GM12891 (cell line): ENCODE results near the gene EMILIN2.

Experiments
- POLR2A ChIP-seq: IDR thresholded peaks from 2 replicates; pipeline ENCODE4 v1.6.1; 2011; ENCODE audit warnings: low read depth, low read length, control low read depth
- TAF1 ChIP-seq: IDR thresholded peaks from 2 replicates; pipeline ENCODE4 v1.6.1; 2011; ENCODE audit warnings: low read depth, low read length, control low read depth

DNA sequence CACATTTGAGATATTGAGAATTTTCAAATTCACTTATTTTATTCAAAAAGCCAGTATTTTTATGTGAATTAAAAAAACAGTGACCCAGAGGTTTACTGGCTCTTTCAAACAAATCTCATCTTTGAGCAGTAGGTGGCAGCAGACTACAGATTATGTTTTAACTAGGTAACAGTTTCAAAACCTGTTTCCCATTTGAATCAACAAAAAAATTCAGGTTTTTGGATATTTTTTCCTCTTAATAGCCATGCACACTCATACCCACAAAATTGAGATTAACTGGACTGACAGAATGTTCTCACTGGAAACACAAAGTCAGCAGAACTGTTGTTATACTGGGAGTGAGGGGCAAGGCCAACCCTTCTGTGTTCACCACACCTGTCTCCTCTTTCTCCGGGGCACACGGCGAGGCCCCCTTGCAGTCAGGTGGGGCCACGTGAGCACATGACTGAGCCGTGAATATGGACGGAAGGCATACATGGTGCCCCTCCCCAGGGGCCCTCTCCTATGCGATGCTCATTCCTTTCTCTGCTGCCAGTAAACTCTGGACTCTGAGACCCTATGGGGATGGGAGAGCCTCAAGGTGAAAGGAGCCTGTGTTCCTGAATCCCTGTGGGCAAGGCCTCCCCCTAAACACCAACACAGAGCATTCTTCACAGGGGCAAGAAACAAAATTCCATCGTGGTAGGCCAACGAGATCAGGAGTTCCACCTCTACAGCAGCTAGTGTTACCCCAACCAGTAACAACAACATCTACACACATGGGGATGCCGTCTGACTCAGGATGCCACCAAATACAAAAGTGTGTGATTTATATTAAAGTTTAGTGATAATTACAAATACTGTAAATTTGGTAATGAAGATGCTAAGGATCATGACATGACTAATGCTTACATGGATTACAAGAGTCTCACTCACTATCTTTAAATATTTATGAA is 85.7 kb downstream of the EMILIN2 start:
- TF ChIP-seq TAF1 (no peak), POLR2A (no peak)
